ENCODE data around the gene ADRM1.

ADRM1 gene

GRCh38 chr20:62298577-62299249, 4.1 kb upstream of the ADRM1 start:
- no peak for DNase-seq (ENCODE audit: low read depth)

- DNase-seq (ENCODE audit: low read depth): no peak
Observed at GRCh38 chr20:62299666-62300236, 3.0 kb upstream of the ADRM1 start.

- DNase-seq (ENCODE audit: low read depth): no peak
Observed at GRCh38 chr20:62300319-62300718, 2.5 kb upstream of the ADRM1 start.

- DNase-seq (ENCODE audit: low read depth): no peak
Observed at GRCh38 chr20:62301111-62301668, 1.6 kb upstream of the ADRM1 start.

DNA sequence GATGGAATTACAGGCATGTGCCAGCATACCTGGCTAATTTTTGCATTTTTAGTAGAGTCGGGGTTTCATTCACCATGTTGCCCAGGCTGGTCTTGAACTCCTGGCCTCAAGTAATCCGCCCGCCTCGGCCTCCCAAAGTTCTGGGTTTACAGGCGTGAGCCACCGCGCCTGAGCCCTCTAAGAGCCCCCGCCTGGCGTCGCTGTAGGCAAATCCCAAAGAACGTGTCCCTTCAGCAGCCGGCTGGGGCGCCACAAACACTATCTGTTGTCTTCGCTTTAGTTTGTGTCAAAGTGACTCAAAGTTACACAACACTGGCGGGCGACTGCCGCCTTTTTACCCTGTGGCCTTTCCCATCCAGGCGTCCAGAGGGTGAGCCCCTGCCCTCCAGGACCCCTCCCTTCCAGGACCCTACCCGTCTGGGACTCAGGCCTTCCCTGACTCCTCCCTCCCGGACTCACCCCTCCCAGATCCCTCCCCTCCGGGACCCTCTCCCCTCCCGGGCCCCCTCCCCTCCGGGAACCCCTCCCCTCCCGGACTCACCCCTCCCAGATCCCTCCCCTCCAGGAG, 940 bp upstream of the ADRM1 start:
- DNase-seq (ENCODE audit: low read depth): peak; percentile 87

DNA sequence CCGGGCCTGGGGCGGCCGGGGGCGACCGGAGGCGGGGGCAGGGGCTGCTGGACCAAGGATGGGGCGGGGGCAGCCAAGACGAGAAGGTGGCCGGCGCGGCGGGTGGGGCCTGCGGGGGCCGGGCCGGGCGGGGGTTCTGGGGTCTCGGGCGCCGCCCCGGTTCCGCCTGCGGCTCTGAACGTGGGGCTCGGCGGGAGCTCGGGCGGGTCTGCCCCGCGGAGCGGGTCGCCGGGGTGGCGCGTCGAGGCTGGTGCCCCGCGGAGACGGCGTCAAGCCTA, 204 bp downstream of the ADRM1 start:
- no peak for DNase-seq (ENCODE audit: low read depth)

GRCh38 chr20:62303340-62304226, 786 bp downstream of the ADRM1 start:
- DNase-seq (ENCODE audit: low read depth): no peak

GRCh38 chr20:62304331-62305148, 1.7 kb downstream of the ADRM1 start:
- DNase-seq (ENCODE audit: low read depth): no peak

DNA sequence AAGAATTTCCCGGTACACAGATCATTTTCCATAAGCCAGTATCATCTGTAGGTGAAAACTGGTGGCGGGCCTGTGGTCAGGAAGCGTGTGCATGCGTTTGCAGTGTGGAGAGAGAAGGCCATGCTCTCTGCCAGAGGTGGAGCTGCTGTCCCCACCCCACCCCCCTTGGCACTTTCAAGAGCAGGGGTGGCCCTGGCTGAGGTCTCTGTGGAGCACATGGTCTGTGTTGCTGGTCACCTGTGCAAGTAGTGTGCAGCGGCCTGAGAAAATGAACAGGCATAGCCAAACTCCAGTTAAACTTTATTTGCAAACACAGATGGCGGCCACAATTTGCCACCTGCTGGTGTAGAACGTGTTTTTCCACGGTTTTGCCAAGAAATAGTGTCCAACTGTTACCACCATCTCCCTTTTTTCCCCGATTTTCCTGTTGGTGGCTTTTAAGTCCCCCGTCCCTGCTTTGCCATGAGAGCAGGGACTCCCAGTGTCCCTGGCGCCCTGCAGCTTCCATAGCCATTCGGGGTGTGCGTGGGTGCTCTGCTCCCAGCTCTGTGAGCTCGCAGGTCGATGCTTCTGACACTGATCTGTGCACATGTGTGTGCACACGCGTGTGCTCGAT, 2.5 kb downstream of the ADRM1 start:
- no peak for DNase-seq (ENCODE audit: low read depth)

- DNase-seq (ENCODE audit: low read depth): no peak
Observed at GRCh38 chr20:62305765-62306413, 3.1 kb downstream of the ADRM1 start.

GRCh38 chr20:62306414-62307187, 3.8 kb downstream of the ADRM1 start:
- no peak for DNase-seq (ENCODE audit: low read depth)

DNA sequence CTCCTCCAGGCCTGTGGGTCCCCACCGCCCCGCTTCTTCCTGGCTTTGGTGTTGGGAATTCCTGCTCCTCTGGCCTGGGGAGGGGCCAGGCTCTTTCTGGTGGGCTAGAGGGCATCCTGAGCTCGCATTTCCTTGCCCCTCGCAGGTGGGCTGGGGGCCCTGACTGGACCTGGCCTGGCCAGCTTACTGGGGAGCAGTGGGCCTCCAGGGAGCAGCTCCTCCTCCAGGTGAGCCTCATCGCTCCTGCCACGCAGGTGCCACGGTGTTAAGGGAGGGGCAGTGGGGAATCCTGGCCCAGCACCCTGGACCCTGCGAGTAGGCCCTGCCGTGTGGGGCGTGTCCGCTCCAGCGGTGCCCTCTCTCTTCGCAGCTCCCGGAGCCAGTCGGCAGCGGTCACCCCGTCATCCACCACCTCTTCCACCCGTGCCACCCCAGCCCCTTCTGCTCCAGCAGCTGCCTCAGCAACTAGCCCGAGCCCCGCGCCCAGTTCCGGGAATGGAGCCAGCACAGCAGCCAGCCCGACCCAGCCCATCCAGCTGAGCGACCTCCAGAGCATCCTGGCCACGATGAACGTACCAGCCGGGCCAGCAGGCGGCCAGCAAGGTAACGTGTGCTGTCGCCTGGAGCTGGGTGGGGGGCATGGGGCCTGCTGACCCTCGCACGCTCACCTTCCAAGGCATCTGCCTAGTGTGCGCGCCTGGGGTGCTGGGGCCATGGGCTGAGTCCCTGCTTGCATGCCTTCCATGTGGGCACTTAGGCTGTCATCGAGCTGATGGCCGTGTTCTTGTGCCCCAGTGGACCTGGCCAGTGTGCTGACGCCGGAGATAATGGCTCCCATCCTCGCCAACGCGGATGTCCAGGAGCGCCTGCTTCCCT, 4.7 kb downstream of the ADRM1 start:
- DNase-seq (ENCODE audit: low read depth): no peak

GRCh38 chr20:62308102-62308822, 5.5 kb downstream of the ADRM1 start:
- no peak for DNase-seq (ENCODE audit: low read depth)

DNA sequence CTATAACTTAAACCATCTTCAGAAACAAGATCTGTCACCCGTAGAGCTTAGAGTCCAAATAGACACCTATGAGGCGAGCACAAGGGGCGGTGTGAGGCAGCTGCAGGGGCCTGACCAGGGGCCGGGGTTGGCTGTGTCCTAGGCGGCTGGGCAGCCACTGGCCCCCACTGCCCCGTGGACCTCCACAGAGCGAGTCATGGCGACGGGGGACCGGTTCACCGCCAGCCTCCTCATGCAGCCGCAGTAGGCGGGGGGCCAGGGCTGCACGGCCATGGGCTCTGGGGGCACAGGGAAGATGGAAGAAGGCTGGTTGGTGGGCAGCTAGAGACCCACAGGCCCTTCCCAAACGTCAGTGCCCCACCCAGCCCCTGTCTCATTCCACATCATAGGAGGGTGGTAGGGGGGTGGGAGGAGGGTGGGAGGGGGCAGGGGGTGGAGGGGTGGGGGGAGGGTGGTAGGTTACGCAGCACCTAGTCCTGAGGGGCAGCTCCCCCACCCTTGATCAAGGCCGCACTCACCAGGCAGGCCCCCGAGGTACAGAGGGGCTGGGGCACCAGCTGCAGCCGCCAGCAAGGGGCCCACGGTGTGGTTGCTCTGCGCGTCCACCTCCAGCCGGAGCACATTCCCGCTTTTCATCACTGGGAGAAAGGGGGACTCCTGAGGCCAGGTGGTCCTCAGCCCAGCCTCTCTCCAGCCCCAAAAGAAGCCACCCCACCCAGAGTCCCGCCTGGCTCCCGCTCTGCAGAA, 6.6 kb downstream of the ADRM1 start:
- DNase-seq (ENCODE audit: low read depth): no peak

- DNase-seq (ENCODE audit: low read depth): no peak
Observed at GRCh38 chr20:62309947-62310756, 7.4 kb downstream of the ADRM1 start.

DNA sequence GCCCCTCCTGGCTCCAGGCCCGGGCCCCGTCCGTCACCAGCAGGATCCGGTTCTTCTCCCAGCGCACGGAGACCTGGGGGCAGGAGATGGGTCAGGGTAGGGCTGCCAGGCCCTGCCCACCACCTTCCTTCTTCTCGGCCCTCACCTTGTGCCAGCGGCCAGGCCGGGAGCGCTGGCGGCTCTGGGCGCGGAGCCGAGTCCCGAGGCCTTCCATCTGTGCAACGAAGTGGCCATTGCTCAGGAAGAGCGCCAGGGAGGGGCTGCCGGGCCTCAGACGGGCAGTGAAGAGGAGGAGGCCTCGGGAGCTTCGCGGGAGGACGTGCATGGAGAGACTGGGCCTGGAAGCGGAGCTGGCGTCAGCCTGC, 7.9 kb downstream of the ADRM1 start:
- DNase-seq (ENCODE audit: low read depth): no peak

GRCh38 chr20:62311150-62311549, 8.4 kb downstream of the ADRM1 start:
- DNase-seq (ENCODE audit: low read depth): no peak

Data from CMK (cell line).